ENCODE data around the gene GBP5. TPM values are rescaled to one million over a fixed set of nuclear protein-coding genes. Genes with fewer than 3 reads are reported as not detected.
"Not testable (repeated sequence)": the region's sequence is repeated elsewhere in the genome, so short reads cannot be mapped to it uniquely, and the experiment has no call there.

Gene GBP5, protein sequence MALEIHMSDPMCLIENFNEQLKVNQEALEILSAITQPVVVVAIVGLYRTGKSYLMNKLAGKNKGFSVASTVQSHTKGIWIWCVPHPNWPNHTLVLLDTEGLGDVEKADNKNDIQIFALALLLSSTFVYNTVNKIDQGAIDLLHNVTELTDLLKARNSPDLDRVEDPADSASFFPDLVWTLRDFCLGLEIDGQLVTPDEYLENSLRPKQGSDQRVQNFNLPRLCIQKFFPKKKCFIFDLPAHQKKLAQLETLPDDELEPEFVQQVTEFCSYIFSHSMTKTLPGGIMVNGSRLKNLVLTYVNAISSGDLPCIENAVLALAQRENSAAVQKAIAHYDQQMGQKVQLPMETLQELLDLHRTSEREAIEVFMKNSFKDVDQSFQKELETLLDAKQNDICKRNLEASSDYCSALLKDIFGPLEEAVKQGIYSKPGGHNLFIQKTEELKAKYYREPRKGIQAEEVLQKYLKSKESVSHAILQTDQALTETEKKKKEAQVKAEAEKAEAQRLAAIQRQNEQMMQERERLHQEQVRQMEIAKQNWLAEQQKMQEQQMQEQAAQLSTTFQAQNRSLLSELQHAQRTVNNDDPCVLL
- polyA plus RNA-seq (ENCODE audit: insufficient read length in 3 of 3): 1 to 10 TPM in 1 of 3 donors, under 1 TPM in 2; 0.31 to 1.2 (median 0.33) TPM

DNA sequence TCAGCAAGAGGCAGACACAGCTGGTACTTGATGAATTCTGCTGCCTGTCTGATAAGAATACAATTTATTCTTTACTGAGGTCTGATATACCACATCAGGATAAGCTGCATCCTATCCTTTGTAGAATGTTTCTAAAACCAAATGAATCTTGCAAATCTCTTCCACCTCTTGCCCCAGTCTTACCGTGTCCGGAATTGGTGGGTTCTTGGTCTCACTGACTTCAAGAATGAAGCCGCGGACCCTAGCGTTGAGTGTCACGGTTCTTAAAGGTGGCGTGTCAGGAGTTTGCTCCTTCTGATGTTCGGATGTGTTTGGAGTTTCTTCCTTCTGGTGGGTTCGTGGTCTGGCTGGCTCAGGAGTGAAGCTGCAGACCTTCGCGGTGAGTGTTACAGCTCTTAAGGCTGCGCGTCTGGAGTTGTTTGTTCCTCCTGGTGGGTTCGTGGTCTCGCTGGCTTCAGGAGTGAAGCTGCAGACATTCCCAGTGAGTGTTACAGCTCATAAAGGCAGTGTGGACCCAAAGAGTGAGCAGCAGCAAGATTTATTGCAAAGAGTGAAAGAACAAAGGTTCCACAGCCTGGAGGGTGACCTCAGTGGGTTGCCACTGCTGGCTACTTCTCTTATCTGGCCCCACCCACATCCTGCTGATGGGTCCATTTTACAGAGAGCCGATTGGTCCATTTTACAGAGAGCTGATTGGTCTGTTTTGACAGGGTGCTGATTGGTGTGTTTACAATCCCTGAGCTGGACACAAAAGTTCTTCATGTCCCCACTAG is at the start of gene GBP5:
Gene GBP5 (minus strand): TSS at position 592 of the 773 bp plus-strand sequence. CDS start 3,305 bp downstream, outside the sequence.
- DNase-seq (ENCODE audit: low read depth in 3 of 3, low spot score in 2 of 3): not testable (repeated sequence)

GRCh38 chr1:89322402-89322801 is 49.7 kb upstream of the GBP5 start:
- no peak for DNase-seq (ENCODE audit: low read depth in 3 of 3, low spot score in 2 of 3)

DNA sequence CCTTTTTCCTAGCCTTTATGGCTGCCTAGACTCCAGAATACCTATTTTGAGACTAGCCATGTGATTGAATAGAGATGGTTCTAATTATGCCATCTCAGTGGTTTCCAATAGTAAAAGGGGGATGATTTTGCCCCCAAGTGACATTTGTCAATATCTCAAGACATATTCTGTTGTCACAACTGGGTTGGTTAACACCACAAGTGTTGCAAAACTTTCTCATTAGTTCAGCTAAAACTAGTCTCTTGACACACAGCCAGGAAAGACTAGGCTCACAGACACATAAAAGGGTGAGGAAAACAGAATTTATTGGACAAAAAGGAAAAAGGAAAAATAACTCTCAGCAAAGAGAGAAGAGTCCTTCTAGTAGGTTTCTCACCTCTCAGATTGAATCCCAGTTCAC is 39.9 kb upstream of the GBP5 start:
- DNase-seq (ENCODE audit: low read depth in 3 of 3, low spot score in 2 of 3): no peak

DNA sequence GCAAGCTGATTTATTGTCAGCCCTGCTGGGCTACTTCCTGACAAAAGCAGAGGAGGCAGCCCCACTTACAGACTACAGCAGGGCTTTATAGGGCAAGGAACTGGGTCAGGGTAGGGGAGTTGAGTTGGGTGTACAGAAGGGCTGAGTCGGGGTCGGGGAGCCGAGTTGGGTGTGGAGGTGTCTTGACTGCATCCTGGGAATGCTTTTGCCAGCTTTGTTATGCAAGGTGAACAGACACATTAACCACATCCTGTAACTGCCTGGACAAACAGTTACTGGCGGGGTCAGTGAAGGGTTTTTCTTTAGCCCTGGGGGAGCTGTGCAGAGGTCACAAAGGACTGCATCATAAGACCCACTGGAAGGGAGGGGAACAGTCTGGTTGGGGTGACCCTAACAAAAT is 39.1 kb upstream of the GBP5 start:
- DNase-seq (ENCODE audit: low read depth in 3 of 3, low spot score in 2 of 3): no peak

DNA sequence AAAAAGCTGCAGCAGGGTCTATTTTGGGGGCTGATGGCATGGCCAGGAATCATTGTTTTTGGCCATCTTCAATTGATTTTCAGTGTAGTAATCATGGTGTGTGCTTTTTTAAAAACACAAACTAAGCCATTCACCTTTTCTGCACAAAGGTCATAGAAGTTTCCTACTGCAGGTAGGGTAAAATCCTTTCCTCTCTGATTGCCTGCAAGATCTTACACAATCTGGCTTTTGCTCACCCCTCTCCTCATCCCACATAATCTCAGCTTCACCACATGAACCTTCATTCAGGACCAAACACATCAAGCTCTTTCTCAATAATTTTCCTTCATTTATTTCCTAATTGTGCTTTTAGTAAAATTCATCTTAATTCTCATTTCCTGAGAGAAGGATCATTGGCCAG is 38.3 kb upstream of the GBP5 start:
- DNase-seq (ENCODE audit: low read depth in 3 of 3, low spot score in 2 of 3): no peak

GRCh38 chr1:89310505-89310904 is 37.8 kb upstream of the GBP5 start:
- DNase-seq (ENCODE audit: low read depth in 3 of 3, low spot score in 2 of 3): no peak

GRCh38 chr1:89309828-89310227 is 37.2 kb upstream of the GBP5 start:
- no peak for DNase-seq (ENCODE audit: low read depth in 3 of 3, low spot score in 2 of 3)

GRCh38 chr1:89306273-89306672 is 33.6 kb upstream of the GBP5 start:
- DNase-seq (ENCODE audit: low read depth in 3 of 3, low spot score in 2 of 3): no peak

DNA sequence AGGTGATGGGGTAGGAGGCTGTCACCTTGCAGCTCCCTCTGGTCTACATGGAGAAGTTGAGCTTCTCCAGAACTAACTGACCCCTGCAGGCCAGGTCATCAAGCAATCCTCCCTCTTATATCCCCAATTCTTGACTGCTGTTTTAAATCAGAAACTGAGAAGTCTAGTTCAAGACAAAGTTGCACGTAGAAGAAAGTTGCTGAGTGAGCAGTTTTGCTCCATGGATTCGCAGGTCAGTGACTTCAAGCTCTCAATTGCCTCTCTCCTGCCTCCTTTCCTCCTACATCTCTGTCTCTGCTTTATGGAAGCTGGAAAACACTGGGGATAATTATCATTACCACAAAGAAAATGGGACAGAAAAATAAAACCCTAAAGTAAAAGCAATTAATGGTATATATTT is 32.8 kb upstream of the GBP5 start:
- DNase-seq (ENCODE audit: low read depth in 3 of 3, low spot score in 2 of 3): no peak

GRCh38 chr1:89304572-89305230 is 32.0 kb upstream of the GBP5 start:
- DNase-seq (ENCODE audit: low read depth in 3 of 3, low spot score in 2 of 3): no peak

DNA sequence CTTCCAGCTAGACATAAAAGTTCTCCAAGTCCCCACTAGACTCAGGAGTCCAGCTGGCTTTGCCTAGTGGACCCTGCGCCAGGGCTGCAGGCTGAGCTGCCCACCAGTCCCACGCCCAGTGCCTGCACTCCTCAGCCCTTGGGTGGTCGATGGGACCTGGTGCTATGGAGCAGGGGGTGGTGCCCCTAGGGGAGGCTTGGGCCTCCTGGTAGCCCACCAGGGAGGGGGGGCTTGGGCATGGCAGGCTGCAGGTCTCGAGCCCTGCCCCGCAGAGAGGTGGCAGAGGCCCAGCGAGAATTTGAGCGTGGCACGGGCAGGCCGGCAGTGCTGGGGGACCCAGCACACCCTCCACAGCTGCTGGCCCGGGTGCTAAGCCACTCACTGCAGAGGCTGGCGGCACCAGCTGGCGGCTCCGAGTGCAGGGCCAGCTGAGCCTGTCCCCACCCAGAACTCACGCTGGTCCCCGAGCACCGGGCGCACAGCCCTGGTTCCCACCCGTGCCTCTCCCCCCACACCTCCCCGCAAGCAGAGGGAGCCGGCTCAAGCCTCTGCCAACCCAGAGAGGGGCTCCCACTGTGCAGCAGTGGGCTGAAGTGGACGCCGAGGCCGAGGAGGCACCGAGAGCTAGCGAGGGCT is 30.2 kb upstream of the GBP5 start:
- no peak for DNase-seq (ENCODE audit: low read depth in 3 of 3, low spot score in 2 of 3)

DNA sequence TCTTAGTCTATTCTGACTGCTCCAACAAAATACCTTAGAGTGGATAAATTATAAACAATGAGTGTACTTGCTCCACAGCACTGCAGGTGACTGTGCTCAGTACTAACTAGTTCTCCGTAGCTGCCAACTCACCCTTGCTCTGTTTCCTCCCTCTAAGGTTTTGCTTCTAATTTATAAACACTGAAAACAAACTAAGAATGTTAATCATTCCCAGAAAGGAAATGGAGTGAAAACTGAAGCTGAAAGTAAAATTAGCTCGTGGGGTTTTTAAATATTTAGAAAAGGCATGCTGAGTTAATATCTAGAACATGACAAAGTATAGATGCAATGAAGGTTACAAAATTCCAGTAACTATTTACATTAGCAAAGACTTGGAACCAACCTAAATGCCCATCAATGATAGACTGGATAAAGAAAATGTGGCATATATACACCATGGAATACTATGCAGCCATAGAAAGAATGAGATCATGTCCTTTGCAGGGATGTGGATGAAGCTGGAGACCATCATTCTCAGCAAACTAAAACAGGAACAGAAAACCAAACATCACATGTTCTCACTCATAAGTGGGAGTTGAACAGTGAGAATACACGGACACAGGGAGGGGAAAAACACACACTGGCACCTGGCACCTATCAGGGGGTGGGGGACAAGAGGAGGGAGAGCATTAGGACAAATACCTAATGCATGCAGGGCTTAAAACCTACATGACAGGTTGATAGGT is 27.2 kb upstream of the GBP5 start:
- not testable (repeated sequence) for DNase-seq (ENCODE audit: low read depth in 3 of 3, low spot score in 2 of 3)

GRCh38 chr1:89298461-89298860 is 25.8 kb upstream of the GBP5 start:
- DNase-seq (ENCODE audit: low read depth in 3 of 3, low spot score in 2 of 3): no peak

DNA sequence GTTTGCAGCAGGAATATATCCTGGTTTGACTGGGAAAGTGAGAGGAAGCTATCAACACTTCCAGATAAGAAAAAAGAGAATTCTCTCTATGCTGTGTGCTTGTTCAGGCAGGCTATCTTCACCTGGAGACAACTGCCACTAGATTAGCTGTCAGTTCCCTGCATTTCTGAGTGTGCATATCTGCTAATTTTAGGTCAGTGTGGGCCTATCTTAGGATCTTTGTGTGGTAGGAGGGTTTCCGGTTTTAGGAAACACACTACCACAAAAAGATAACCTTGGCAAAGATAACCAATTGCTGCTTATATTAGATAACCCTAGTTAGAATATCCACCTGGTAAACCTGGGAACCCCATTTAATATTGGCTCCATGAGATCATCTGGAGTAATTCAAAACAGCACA is 22.5 kb upstream of the GBP5 start:
- DNase-seq (ENCODE audit: low read depth in 3 of 3, low spot score in 2 of 3): no peak

- DNase-seq (ENCODE audit: low read depth in 3 of 3, low spot score in 2 of 3): no peak
Measured at GRCh38 chr1:89291276-89291675, 18.6 kb upstream of the GBP5 start.

DNA sequence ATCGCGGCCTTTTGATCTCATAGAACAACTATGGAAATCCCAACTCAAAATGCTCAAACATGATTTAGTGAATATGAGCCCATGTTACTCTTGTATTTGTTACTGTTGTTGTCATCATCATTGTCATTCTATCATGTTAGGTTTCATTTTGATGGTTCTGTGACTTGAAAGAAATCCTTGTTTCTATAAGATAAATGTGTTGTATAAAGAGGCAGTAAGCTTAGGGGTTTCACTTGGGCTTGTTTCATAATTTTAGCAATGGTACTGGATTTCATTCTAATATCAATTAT is 15.3 kb upstream of the GBP5 start:
- no peak for DNase-seq (ENCODE audit: low read depth in 3 of 3, low spot score in 2 of 3)

- DNase-seq (ENCODE audit: low read depth in 3 of 3, low spot score in 2 of 3): no peak
Measured at GRCh38 chr1:89287181-89288050, 14.8 kb upstream of the GBP5 start.

DNA sequence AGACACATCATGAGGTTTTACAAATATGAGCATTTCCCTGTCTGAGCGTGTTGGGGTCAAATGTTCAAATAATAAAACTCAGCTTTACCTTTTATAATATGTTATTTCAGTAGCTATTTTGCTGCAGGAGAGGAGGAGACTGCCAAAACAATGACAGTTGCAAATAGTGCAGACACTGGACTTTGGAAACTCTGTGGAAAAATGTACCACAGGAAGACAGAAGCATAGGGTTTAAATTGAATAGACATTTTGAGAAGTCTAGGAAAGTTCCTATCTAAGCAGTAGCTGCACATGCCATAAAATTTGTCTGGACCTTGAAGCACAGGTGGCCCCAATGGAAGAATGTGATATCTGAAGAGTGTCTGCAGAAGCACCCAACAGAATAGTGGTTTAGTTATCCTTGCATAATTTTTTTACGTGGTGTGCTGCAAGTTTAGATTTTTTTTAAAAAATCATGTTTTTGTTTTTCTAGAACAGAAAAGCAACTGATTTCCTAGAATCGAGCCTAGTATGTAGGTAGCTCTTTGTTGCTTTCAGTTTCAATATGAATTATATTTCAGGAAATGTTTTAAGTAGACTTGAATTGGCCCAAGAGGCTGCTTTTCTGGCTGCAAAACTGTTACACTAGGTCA is 14.0 kb upstream of the GBP5 start:
- DNase-seq (ENCODE audit: low read depth in 3 of 3, low spot score in 2 of 3): no peak

Measured in right renal cortex interstitium (tissue), 3 donors.